Vagina (tissue), 2 donors: ENCODE measurements around the gene CTAG1A. TPM values are rescaled to one million over a fixed set of nuclear protein-coding genes. Genes with fewer than 3 reads are reported as not detected.
"Not testable (repeated sequence)": the region's sequence is repeated elsewhere in the genome, so short reads cannot be mapped to it uniquely, and the experiment has no call there.

ENCODE experiments used
- DNase-seq, 2 donors: peaks; one replicate each; pipeline ENCODE4 v3.0.0-alpha.2; 2017; ENCODE audit errors: extremely low spot score in 2 of 2
- H3K27ac ChIP-seq: fragments of 200-600 bp; sonication (generic); one replicate; pipeline ENCODE4 v1.5.1; 2019
- H3K27me3 ChIP-seq: fragments of 200-600 bp; sonication (generic); one replicate; pipeline ENCODE4 v1.5.1; 2019
- H3K36me3 ChIP-seq, 2 donors: fragments of 200-600 bp; sonication (generic); one replicate each; pipeline ENCODE4 v1.5.1; 2017 to 2019
- H3K4me1 ChIP-seq: fragments of 200-600 bp; sonication (generic); one replicate; pipeline ENCODE4 v1.5.1; 2019
- H3K4me3 ChIP-seq, 2 donors: fragments of 200-600 bp; sonication (generic); 1 replicate in 1 of 2; 2 replicates in 1 of 2; pipeline ENCODE4 v1.5.1; 2016 to 2019
- H3K9me3 ChIP-seq: fragments of 200-600 bp; sonication (generic); one replicate; pipeline ENCODE4 v1.5.1; 2019
- CTCF ChIP-seq, 3 experiments: fragments of 450-650 bp in 2 of 3; fragments of 200-600 bp in 1 of 3; sonication (generic) in 1 of 3; IDR thresholded peaks; one replicate each; pipeline ENCODE4 v1.5.1; 2017 to 2019; ENCODE audit warnings: antibody characterized with exemption in 3 of 3, mild to moderate bottlenecking in 2 of 3, moderate library complexity in 2 of 3
- POLR2A ChIP-seq, 2 donors: fragments of 450-650 bp; IDR thresholded peaks; one replicate each; pipeline ENCODE4 v1.6.1; 2017; ENCODE audit warnings: antibody characterized with exemption in 2 of 2, mild to moderate bottlenecking in 2 of 2, moderate library complexity in 2 of 2
- POLR2AphosphoS5 ChIP-seq, 2 donors: sonication (generic); formaldehyde crosslinking; IDR thresholded peaks; one replicate each; pipeline ENCODE4 v1.9.0; 2017; ENCODE audit warnings: antibody characterized with exemption in 2 of 2, mild to moderate bottlenecking in 2 of 2, low read depth in 1 of 2; ENCODE audit not compliant: insufficient read depth in 1 of 2
- intact Hi-C: fragments of 100-400 bp; cut with DNase I; formaldehyde crosslinking; loops from one replicate; pipeline ENCODE4 v1.15.1; 2023
- total RNA-seq: library from RNA; depleted of rRNA; stranded (reverse); fragments of >200 nt; gene quantifications from one replicate; pipeline ENCODE4 v1.2.3, GENCODE V29; 2016

Gene CTAG1A
- not detected for total RNA-seq

- H3K4me3 ChIP-seq, intact Hi-C loops: not testable (repeated sequence)
Observed at GRCh38 chrX:154584585-154585183, at the start of gene CTAG1A. TSS of gene CTAG1A (plus strand) at chrX:154585133. CDS start at chrX:154585207, 74 bp downstream.

GRCh38 chrX:154535892-154536291 lies 49.0 kb upstream of the CTAG1A start:
- Histone ChIP-seq H3K36me3 (peaks cover 0 to 14% of the 10 kb centered on the region in 2 donors), H3K27ac (no peak overlapping the region), H3K27me3 (no peaks in the 10 kb centered on the region), H3K4me3 (no peak overlapping the region), H3K4me1 (peaks cover 16% of the 10 kb centered on the region), H3K9me3 (no peaks in the 10 kb centered on the region)
- peak in 1 of 2 donors; percentile 83 for DNase-seq
- TF ChIP-seq CTCF (IDR thresholded peaks at IDR 0.05): no peak
- TF ChIP-seq POLR2A (IDR thresholded peaks at IDR 0.05): no peak
- TF ChIP-seq POLR2AphosphoS5 (IDR thresholded peaks at IDR 0.05; ENCODE audit: insufficient read depth in 1 of 2, low read depth in 1 of 2): no peak
- intact Hi-C loops: no loop called here

More at GRCh38 chrX:154584585-154585183, at the start of gene CTAG1A:
- not testable (repeated sequence) for H3K36me3 ChIP-seq, DNase-seq, H3K27me3 ChIP-seq, H3K27ac ChIP-seq, H3K9me3 ChIP-seq, H3K4me1 ChIP-seq

GRCh38 chrX:154539077-154539476 lies 45.9 kb upstream of the CTAG1A start:
- H3K4me3 ChIP-seq: no peak overlapping the region
- no peaks in the 10 kb centered on the region for H3K9me3 ChIP-seq
- no peak overlapping the region for H3K27ac ChIP-seq
- H3K36me3 ChIP-seq: peaks cover 0 to 5% of the 10 kb centered on the region in 2 donors
- peaks cover 38% of the 10 kb centered on the region for H3K4me1 ChIP-seq
- DNase-seq: no peak
- no peak for TF ChIP-seq POLR2AphosphoS5 (IDR thresholded peaks at IDR 0.05; ENCODE audit: insufficient read depth in 1 of 2, low read depth in 1 of 2)
- intact Hi-C loops: no loop called here
- H3K27me3 ChIP-seq: no peaks in the 10 kb centered on the region

- DNase-seq, H3K36me3 ChIP-seq, H3K4me3 ChIP-seq, H3K27me3 ChIP-seq, H3K9me3 ChIP-seq, intact Hi-C loops: not testable (repeated sequence)
- peaks cover 35% of the 10 kb centered on the region for H3K4me1 ChIP-seq
- H3K27ac ChIP-seq: peak overlapping the region; percentile 81
Observed at GRCh38 chrX:154540365-154540764, 44.6 kb upstream of the CTAG1A start.

GRCh38 chrX:154540897-154541535 lies 43.9 kb upstream of the CTAG1A start:
- intact Hi-C loops: no loop called here
- H3K4me1 ChIP-seq: peaks cover 41% of the 10 kb centered on the region
- H3K36me3 ChIP-seq: no peaks in the 10 kb centered on the region
- no peak for DNase-seq
- H3K27me3 ChIP-seq: no peaks in the 10 kb centered on the region
- peak overlapping the region; percentile 81 for H3K27ac ChIP-seq
- TF ChIP-seq POLR2A (IDR thresholded peaks at IDR 0.05) (no peak), POLR2AphosphoS5 (IDR thresholded peaks at IDR 0.05; ENCODE audit: insufficient read depth in 1 of 2, low read depth in 1 of 2) (no peak), CTCF (IDR thresholded peaks at IDR 0.05) (no peak)
- H3K9me3 ChIP-seq: no peaks in the 10 kb centered on the region
- no peak overlapping the region for H3K4me3 ChIP-seq

- DNase-seq: no peak
- Histone ChIP-seq H3K4me1 (peaks cover 45% of the 10 kb centered on the region), H3K9me3 (no peaks in the 10 kb centered on the region), H3K36me3 (no peaks in the 10 kb centered on the region), H3K27ac (peak overlapping the region; percentile 81), H3K27me3 (no peaks in the 10 kb centered on the region), H3K4me3 (no peak overlapping the region)
- intact Hi-C loops: no loop called here
- TF ChIP-seq CTCF (IDR thresholded peaks at IDR 0.05) (no peak), POLR2A (IDR thresholded peaks at IDR 0.05) (no peak), POLR2AphosphoS5 (IDR thresholded peaks at IDR 0.05; ENCODE audit: insufficient read depth in 1 of 2, low read depth in 1 of 2) (no peak)
Observed at GRCh38 chrX:154541589-154541895, 43.4 kb upstream of the CTAG1A start.
